Lower leg skin (tissue), 4 donors: Measurements from ENCODE around the gene ZNF326. TPM values are rescaled to one million over a fixed set of nuclear protein-coding genes. Genes with fewer than 3 reads are reported as not detected.

Source experiments
- DNase-seq, 2 donors: peaks; one replicate each; pipeline ENCODE4 v3.0.0-alpha.2; 2019; ENCODE audit warnings: low spot score in 2 of 2
- H3K4me3 ChIP-seq: fragments of 200-600 bp; sonication (generic); 2 replicates; pipeline ENCODE4 v1.5.1; 2017; ENCODE audit warnings: mild to moderate bottlenecking, low read depth; ENCODE audit not compliant: poor library complexity, severe bottlenecking
- CTCF ChIP-seq, 3 donors: fragments of 450-650 bp; IDR thresholded peaks; one replicate each; pipeline ENCODE4 v1.5.1; 2016; ENCODE audit warnings: antibody characterized with exemption in 3 of 3, mild to moderate bottlenecking in 3 of 3, moderate library complexity in 2 of 3
- POLR2A ChIP-seq, 2 donors: fragments of 450-650 bp; IDR thresholded peaks; one replicate each; pipeline ENCODE4 v1.6.1; 2016 to 2017; ENCODE audit warnings: antibody characterized with exemption in 2 of 2, mild to moderate bottlenecking in 1 of 2, moderate library complexity in 1 of 2
- WGBS, 2 donors: methylation state at CpG; one replicate each; pipeline ENCODE4 v1.1.5; 2018; 5-methylcytosine and 5-hydroxymethylcytosine counted together
- intact Hi-C: fragments of 100-400 bp; cut with DNase I; formaldehyde crosslinking; loops from one replicate; pipeline ENCODE4 v1.15.0; 2023; ENCODE audit warnings: low total_unique reads
- total RNA-seq, 4 donors: library from RNA; depleted of rRNA; stranded (reverse); fragments of >200 nt; gene quantifications; one replicate each; pipeline ENCODE4 v1.1.0, GENCODE V29; 2016

The ZNF326 gene
- total RNA-seq, 4 donors from 2014 or later = 5.0 to 14.8 (median 9.1) TPM

GRCh38 chr1:90027281-90027680 is 32.4 kb downstream of the ZNF326 start:
- intact Hi-C loops = no loop called here
- H3K4me3 ChIP-seq = no peak overlapping the region
- TF ChIP-seq CTCF (IDR thresholded peaks at IDR 0.05) (no peak), POLR2A (IDR thresholded peaks at IDR 0.05) (no peak)
- DNase-seq = no peak
- WGBS, 2 donors = 77 to 79% methylated on average over 1 of the region's 1 CpG

GRCh38 chr1:90039652-90040051 is 44.7 kb downstream of the ZNF326 start:
- 69 to 72% methylated on average over 3 of the region's 3 CpGs for WGBS, 2 donors
- intact Hi-C loops = no loop called here
- no peak for DNase-seq
- TF ChIP-seq POLR2A (IDR thresholded peaks at IDR 0.05) (no peak), CTCF (IDR thresholded peaks at IDR 0.05) (no peak)
- no peak overlapping the region for H3K4me3 ChIP-seq

GRCh38 chr1:90043586-90043985 is 48.7 kb downstream of the ZNF326 start:
- 76 to 90% methylated on average over 4 of the region's 4 CpGs for WGBS, 2 donors
- intact Hi-C loops = no loop called here
- H3K4me3 ChIP-seq = no peak overlapping the region
- no peak for DNase-seq
- TF ChIP-seq POLR2A (IDR thresholded peaks at IDR 0.05) (no peak), CTCF (IDR thresholded peaks at IDR 0.05) (no peak)

GRCh38 chr1:90044346-90044745 is 49.4 kb downstream of the ZNF326 start:
- H3K4me3 ChIP-seq = no peak overlapping the region
- TF ChIP-seq CTCF (IDR thresholded peaks at IDR 0.05) (no peak), POLR2A (IDR thresholded peaks at IDR 0.05) (no peak)
- intact Hi-C loops = no loop called here
- 87 to 90% methylated on average over 5 of the region's 5 CpGs for WGBS, 2 donors
- DNase-seq = no peak

- no peak for DNase-seq
- no peak for TF ChIP-seq POLR2A (IDR thresholded peaks at IDR 0.05)
- no peak for TF ChIP-seq CTCF (IDR thresholded peaks at IDR 0.05)
- H3K4me3 ChIP-seq = no peak overlapping the region
- 40 to 43% methylated on average over 2 of the region's 2 CpGs for WGBS, 2 donors
- intact Hi-C loops = no loop called here
Measured at GRCh38 chr1:90045853-90046563, 51.1 kb downstream of the ZNF326 start.

- TF ChIP-seq CTCF (IDR thresholded peaks at IDR 0.05) = no peak
- no peak for TF ChIP-seq POLR2A (IDR thresholded peaks at IDR 0.05)
Measured at GRCh38 chr1:90046635-90047034, 51.7 kb downstream of the ZNF326 start.

More at GRCh38 chr1:90046635-90047034, 51.7 kb downstream of the ZNF326 start:
- WGBS, 2 donors = 82 to 84% methylated on average over 3 of the region's 3 CpGs
- no peak for DNase-seq
- intact Hi-C loops = no loop called here
- H3K4me3 ChIP-seq = no peak overlapping the region
